ENCODE measurements around the gene PRICKLE1. TPM values are rescaled to one million over a fixed set of nuclear protein-coding genes. Genes with fewer than 3 reads are reported as not detected.

Gene PRICKLE1
- total RNA-seq, 1 donor from 2014 or later = 8.7 TPM

GRCh38 chr12:42588524-42589464 lies 752 bp downstream of the PRICKLE1 start:
- DNase-seq = no peak

GRCh38 chr12:42587601-42588523 lies 1.7 kb downstream of the PRICKLE1 start:
- no peak for DNase-seq

GRCh38 chr12:42586268-42586667 lies 3.3 kb downstream of the PRICKLE1 start:
- no peak for DNase-seq

- DNase-seq = no peak
These were observed 3.7 kb downstream of the PRICKLE1 start for GRCh38 chr12:42585841-42586216.

- DNase-seq = no peak
These were observed 4.2 kb downstream of the PRICKLE1 start for GRCh38 chr12:42585154-42585840.

- no peak for DNase-seq
These were observed 4.9 kb downstream of the PRICKLE1 start for GRCh38 chr12:42584651-42585111.

GRCh38 chr12:42583016-42583415 lies 6.5 kb downstream of the PRICKLE1 start:
- DNase-seq = no peak

GRCh38 chr12:42582498-42582897 lies 7.0 kb downstream of the PRICKLE1 start:
- no peak for DNase-seq

- no peak for DNase-seq
These were observed 7.5 kb downstream of the PRICKLE1 start for GRCh38 chr12:42582050-42582449.

GRCh38 chr12:42576374-42576773 lies 13.2 kb downstream of the PRICKLE1 start:
- DNase-seq = no peak

GRCh38 chr12:42575717-42576116 lies 13.8 kb downstream of the PRICKLE1 start:
- DNase-seq = no peak

- no peak for DNase-seq
These were observed 14.7 kb downstream of the PRICKLE1 start for GRCh38 chr12:42574851-42575266.

GRCh38 chr12:42571327-42572009 lies 18.1 kb downstream of the PRICKLE1 start:
- DNase-seq = no peak

- no peak for DNase-seq
These were observed 19.5 kb downstream of the PRICKLE1 start for GRCh38 chr12:42570076-42570475.

GRCh38 chr12:42568952-42569915 lies 20.3 kb downstream of the PRICKLE1 start:
- no peak for DNase-seq

GRCh38 chr12:42565633-42566032 lies 23.9 kb downstream of the PRICKLE1 start:
- no peak for DNase-seq

GRCh38 chr12:42564996-42565395 lies 24.6 kb downstream of the PRICKLE1 start:
- DNase-seq = no peak

GRCh38 chr12:42564556-42564955 lies 25.0 kb downstream of the PRICKLE1 start:
- no peak for DNase-seq

- no peak for DNase-seq
These were observed 28.6 kb downstream of the PRICKLE1 start for GRCh38 chr12:42560977-42561376.

GRCh38 chr12:42557586-42558172 lies 31.9 kb downstream of the PRICKLE1 start:
- no peak for DNase-seq

Data from occipital lobe (tissue), 2 donors.